Measurements from ENCODE around the gene TMEM125. TPM values are rescaled to one million over a fixed set of nuclear protein-coding genes. Genes with fewer than 3 reads are reported as not detected.

TMEM125 gene
- total and polyA plus RNA-seq, 2 of the 4 experiments (the other 2 are of a cell fraction) = under 0.01 to 0.03 TPM

GRCh38 chr1:43279161-43279560 lies 9.4 kb downstream of the TMEM125 start:
- H3K9me3 ChIP-seq (ENCODE audit: control insufficient read depth, insufficient read depth, low read length) = no peaks in the 10 kb centered on the region
- H4K5ac ChIP-seq (ENCODE audit: low read depth, low read length) = no peak overlapping the region
- H2BK120ac ChIP-seq (ENCODE audit: low read depth, low read length) = no peak overlapping the region
- DNase-seq (no peak), ATAC-seq (ENCODE audit: low read depth) (no peak)
- H2BK15ac ChIP-seq (ENCODE audit: low read depth, low read length) = no peak overlapping the region
- H3K36me3 ChIP-seq (ENCODE audit: control insufficient read depth, insufficient read depth, low read length) = no peaks in the 10 kb centered on the region
- ChIA-PET CTCF (interaction anchor here (1.1 kb wide), 1 partner anchor 15 kb away, joined by 3 read pairs; no protein-coding TSS in a partner anchor), POLR2A (ENCODE audit: unreplicated experiment) (no interaction called here)
- in situ Hi-C loops (cut with MboI; ENCODE audit: low sequenced_read_pairs) (no loop called here), dilution Hi-C loops (cut with HindIII; ENCODE audit: low sequenced_read_pairs, unreplicated experiment) (no loop called here), intact Hi-C loops (cut with micrococcal nuclease) (no loop called here)
- H2BK5ac ChIP-seq (ENCODE audit: low read depth, low read length, poor library complexity, severe bottlenecking) = no peak overlapping the region
- no peak overlapping the region for H3K56ac ChIP-seq (ENCODE audit: extremely low read depth, insufficient read depth, low read length)
- H3K79me1 ChIP-seq (ENCODE audit: low read depth in 1 of 2, low read length in 2 of 2) = no peaks in the 10 kb centered on the region
- TF ChIP-seq BHLHE40 (IDR thresholded peaks at IDR 0.05; ENCODE audit: low read depth, low read length) (no peak), ELK1 (IDR thresholded peaks at IDR 0.05; ENCODE audit: borderline replicate concordance, low read depth, low read length) (no peak), FOS (IDR thresholded peaks at IDR 0.05; ENCODE audit: low read depth, low read length) (no peak), MAFK (IDR thresholded peaks at IDR 0.05; ENCODE audit: low read depth, low read length) (no peak), MAZ (IDR thresholded peaks at IDR 0.05; ENCODE audit: borderline replicate concordance, low read depth, low read length) (no peak), CEBPB (IDR thresholded peaks at IDR 0.05; ENCODE audit: low read depth, low read length) (no peak), RAD21 (IDR thresholded peaks at IDR 0.05; ENCODE audit: low read length) (no peak), NFE2L2 (IDR thresholded peaks at IDR 0.05; ENCODE audit: low read depth, low read length) (no peak), RCOR1 (IDR thresholded peaks at IDR 0.05; ENCODE audit: insufficient replicate concordance, low read length) (no peak), USF2 (IDR thresholded peaks at IDR 0.05; ENCODE audit: low read depth, low read length) (no peak), RFX5 (IDR thresholded peaks at IDR 0.05; ENCODE audit: low read depth, low read length) (no peak)
- H3K4ac ChIP-seq (ENCODE audit: low read depth, low read length) = no peak overlapping the region
- WGBS, 2 experiments (ENCODE audit: extremely low coverage in 2 of 2, insufficient read length in 1 of 2) = 61% methylated on average over 4 of the region's 5 CpGs; no CpG with 5 or more reads in 1 of the 2 experiments
- no peaks in the 10 kb centered on the region; the same call in 1 of the 2 replicates for H3K9me1 ChIP-seq (ENCODE audit: insufficient read depth, low read length)
- peaks cover 24% of the 10 kb centered on the region for H3K27me3 ChIP-seq (ENCODE audit: control insufficient read depth, insufficient read depth, low read length)
- H2BK20ac ChIP-seq (ENCODE audit: low read depth, low read length) = no peak overlapping the region
- no peak overlapping the region for H2AK9ac ChIP-seq (replicated peaks; ENCODE audit: low read depth, low read length, poor library complexity)
- H4K20me1 ChIP-seq (ENCODE audit: insufficient read depth, low read length) = no peaks in the 10 kb centered on the region
- no peak overlapping the region for H3K23ac ChIP-seq (ENCODE audit: low read depth, low read length)
- H3K4me3 ChIP-seq (ENCODE audit: insufficient read depth, low read depth, low read length) = no peak overlapping the region
- H4K8ac ChIP-seq (ENCODE audit: low read depth in 2 of 2, low read length in 2 of 2) = no peak overlapping the region
- no peak overlapping the region for H3K27ac ChIP-seq (ENCODE audit: insufficient read depth, low read length)
- H2AK5ac ChIP-seq (ENCODE audit: low read depth, low read length) = no peak overlapping the region
- no peak overlapping the region for H2AFZ ChIP-seq (replicated peaks; ENCODE audit: low read length, poor library complexity)
- H3K4me2 ChIP-seq (ENCODE audit: low read depth, low read length) = no peak overlapping the region
- 0 out of 2 replicates have a peak, but pooled peaks cover 2% of the 10 kb centered on the region for H3K4me1 ChIP-seq (ENCODE audit: control insufficient read depth, insufficient read depth, low read length)
- H3K18ac ChIP-seq (ENCODE audit: low read depth, low read length) = no peak overlapping the region
- no peak overlapping the region for H3K14ac ChIP-seq (replicated peaks; ENCODE audit: low read depth, low read length)
- BruUV-seq (replicated peaks) = no TSS peak
- no peak overlapping the region for H3K9ac ChIP-seq (ENCODE audit: low read depth, low read length)
- no peak overlapping the region for H4K91ac ChIP-seq (ENCODE audit: insufficient read depth, low read depth, low read length)

Measured in IMR-90 (cell line).